Endodermal cell (in vitro differentiated cells): Measurements from ENCODE around the gene VCAN. TPM values are rescaled to one million over a fixed set of nuclear protein-coding genes. Genes with fewer than 3 reads are reported as not detected.
A peak's percentile ranks its signal among the peaks of the same experiment; 100 is the strongest.

ENCODE experiments used
- DNase-seq: peaks from one replicate; pipeline ENCODE4 v3.0.0-alpha.2; 2017
- H3K27ac ChIP-seq: 2 replicates; pipeline ENCODE4 v1.5.1; 2013; ENCODE audit warnings: mild to moderate bottlenecking, low read depth, low read length, moderate library complexity
- H3K27me3 ChIP-seq: 2 replicates; pipeline ENCODE4 v1.6.1; 2013; ENCODE audit warnings: mild to moderate bottlenecking, low read length, moderate library complexity; ENCODE audit not compliant: insufficient read depth, control insufficient read depth, poor library complexity, severe bottlenecking
- H3K36me3 ChIP-seq: 2 replicates; pipeline ENCODE4 v1.7.0; 2013; ENCODE audit warnings: mild to moderate bottlenecking, low read length, moderate library complexity; ENCODE audit not compliant: control insufficient read depth, insufficient read depth
- H3K4me1 ChIP-seq: one replicate; pipeline ENCODE4 v1.7.0; 2013; ENCODE audit warnings: low read length; ENCODE audit not compliant: control insufficient read depth, insufficient read depth
- H3K4me3 ChIP-seq: 2 replicates; pipeline ENCODE4 v1.5.1; 2013; ENCODE audit warnings: mild to moderate bottlenecking, low read length, moderate library complexity
- H3K9ac ChIP-seq: 2 replicates; pipeline ENCODE4 v1.6.1; 2013; ENCODE audit warnings: mild to moderate bottlenecking, low read length, moderate library complexity; ENCODE audit not compliant: poor library complexity, severe bottlenecking; ENCODE audit errors: extremely low read depth
- H3K9me3 ChIP-seq: 2 replicates; pipeline ENCODE4 v1.6.1; 2013; ENCODE audit warnings: mild to moderate bottlenecking, low read length, moderate library complexity; ENCODE audit not compliant: control insufficient read depth
- H3K27ac Mint-ChIP-seq: 2 replicates; pipeline ENCODE4 v1.8.0; 2020; ENCODE audit warnings: mixed read lengths
- H3K27me3 Mint-ChIP-seq: 2 replicates; pipeline ENCODE4 v1.8.0; 2021; ENCODE audit warnings: mild to moderate bottlenecking, mixed read lengths; ENCODE audit not compliant: insufficient read depth
- H3K36me3 Mint-ChIP-seq: 2 replicates; pipeline ENCODE4 v1.8.0; 2020; ENCODE audit warnings: low read depth, mixed read lengths
- H3K4me1 Mint-ChIP-seq: 2 replicates; pipeline ENCODE4 v1.8.0; 2020; ENCODE audit warnings: mixed read lengths
- H3K4me3 Mint-ChIP-seq: 2 replicates; pipeline ENCODE4 v1.8.0; 2020; ENCODE audit warnings: mild to moderate bottlenecking, moderate library complexity, mixed read lengths
- H3K9me3 Mint-ChIP-seq: 2 replicates; pipeline ENCODE4 v1.8.0; 2020; ENCODE audit warnings: mild to moderate bottlenecking, mixed read lengths
- WGBS, 2 experiments: methylation state at CpG; one replicate each; pipeline versions ENCODE4 v1.1.5 to v1.1.7; 2013; ENCODE audit warnings: missing lambda C conversion rate in 2 of 2, mixed read lengths in 1 of 2; ENCODE audit not compliant: insufficient coverage in 1 of 2, insufficient read length in 1 of 2; 5-methylcytosine and 5-hydroxymethylcytosine counted together
- total RNA-seq, 2 donors: library from RNA; stranded (reverse); fragmentation: NEBNext Ultra II Directional in 1 of 2; extraction: Animal tissue kit (Norgen Biotek cat#: 25700) in 1 of 2; gene quantifications; 2 replicates in 1 of 2; 3 replicates in 1 of 2; pipeline ENCODE4 v1.2.1, GENCODE V29; 2021
- TF ChIP-seq, protein P1 (sequence below): fragments of 200-600 bp; sonication (generic); conservative IDR thresholded peaks from 2 replicates; pipeline ENCODE4 v1.5.0; 2021; ENCODE audit warnings: antibody characterized with exemption, mild to moderate bottlenecking

The VCAN gene
- total RNA-seq, 2 donors from 2014 or later, result 363 to 397 TPM

DNA sequence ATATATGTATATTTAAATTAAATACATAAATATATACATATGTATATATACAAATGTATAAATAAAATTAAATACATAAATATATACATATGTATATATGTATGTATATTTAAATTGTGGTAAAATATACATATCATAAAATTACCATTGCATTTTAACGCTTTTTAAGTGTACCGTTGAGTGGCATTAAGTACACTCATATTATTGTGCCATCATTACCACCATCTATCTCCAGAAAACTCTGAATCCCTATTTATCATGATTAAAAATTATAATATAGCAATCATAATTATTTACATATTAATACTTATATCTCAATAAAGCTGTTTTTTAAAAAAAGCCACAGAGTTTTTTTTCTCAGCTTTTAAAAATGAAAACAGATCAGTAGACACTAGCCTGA is 27.1 kb upstream of the VCAN start:
- TF ChIP-seq, protein P1, sequence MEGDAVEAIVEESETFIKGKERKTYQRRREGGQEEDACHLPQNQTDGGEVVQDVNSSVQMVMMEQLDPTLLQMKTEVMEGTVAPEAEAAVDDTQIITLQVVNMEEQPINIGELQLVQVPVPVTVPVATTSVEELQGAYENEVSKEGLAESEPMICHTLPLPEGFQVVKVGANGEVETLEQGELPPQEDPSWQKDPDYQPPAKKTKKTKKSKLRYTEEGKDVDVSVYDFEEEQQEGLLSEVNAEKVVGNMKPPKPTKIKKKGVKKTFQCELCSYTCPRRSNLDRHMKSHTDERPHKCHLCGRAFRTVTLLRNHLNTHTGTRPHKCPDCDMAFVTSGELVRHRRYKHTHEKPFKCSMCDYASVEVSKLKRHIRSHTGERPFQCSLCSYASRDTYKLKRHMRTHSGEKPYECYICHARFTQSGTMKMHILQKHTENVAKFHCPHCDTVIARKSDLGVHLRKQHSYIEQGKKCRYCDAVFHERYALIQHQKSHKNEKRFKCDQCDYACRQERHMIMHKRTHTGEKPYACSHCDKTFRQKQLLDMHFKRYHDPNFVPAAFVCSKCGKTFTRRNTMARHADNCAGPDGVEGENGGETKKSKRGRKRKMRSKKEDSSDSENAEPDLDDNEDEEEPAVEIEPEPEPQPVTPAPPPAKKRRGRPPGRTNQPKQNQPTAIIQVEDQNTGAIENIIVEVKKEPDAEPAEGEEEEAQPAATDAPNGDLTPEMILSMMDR, result no peak
- no peaks in the 10 kb centered on the region for H3K36me3 ChIP-seq
- H3K4me3 Mint-ChIP-seq, result no peak overlapping the region
- H3K27ac Mint-ChIP-seq, result no peak overlapping the region
- H3K4me1 Mint-ChIP-seq, result peaks cover 24% of the 10 kb centered on the region
- no peaks in the 10 kb centered on the region for H3K27me3 ChIP-seq
- no peaks in the 10 kb centered on the region for H3K27me3 Mint-ChIP-seq
- H3K4me3 ChIP-seq, result no peak overlapping the region
- H3K27ac ChIP-seq, result no peak overlapping the region
- peaks cover under 1% of the 10 kb centered on the region for H3K9me3 ChIP-seq
- WGBS, 2 experiments, result 100% methylated on average over 1 of the region's 2 CpGs; no CpG with 5 or more reads in 1 of the 2 experiments
- DNase-seq, result no peak
- no peaks in the 10 kb centered on the region for H3K4me1 ChIP-seq
- H3K9ac ChIP-seq, result no peak overlapping the region
- H3K9me3 Mint-ChIP-seq, result peaks cover 17% of the 10 kb centered on the region
- H3K36me3 Mint-ChIP-seq, result no peaks in the 10 kb centered on the region

DNA sequence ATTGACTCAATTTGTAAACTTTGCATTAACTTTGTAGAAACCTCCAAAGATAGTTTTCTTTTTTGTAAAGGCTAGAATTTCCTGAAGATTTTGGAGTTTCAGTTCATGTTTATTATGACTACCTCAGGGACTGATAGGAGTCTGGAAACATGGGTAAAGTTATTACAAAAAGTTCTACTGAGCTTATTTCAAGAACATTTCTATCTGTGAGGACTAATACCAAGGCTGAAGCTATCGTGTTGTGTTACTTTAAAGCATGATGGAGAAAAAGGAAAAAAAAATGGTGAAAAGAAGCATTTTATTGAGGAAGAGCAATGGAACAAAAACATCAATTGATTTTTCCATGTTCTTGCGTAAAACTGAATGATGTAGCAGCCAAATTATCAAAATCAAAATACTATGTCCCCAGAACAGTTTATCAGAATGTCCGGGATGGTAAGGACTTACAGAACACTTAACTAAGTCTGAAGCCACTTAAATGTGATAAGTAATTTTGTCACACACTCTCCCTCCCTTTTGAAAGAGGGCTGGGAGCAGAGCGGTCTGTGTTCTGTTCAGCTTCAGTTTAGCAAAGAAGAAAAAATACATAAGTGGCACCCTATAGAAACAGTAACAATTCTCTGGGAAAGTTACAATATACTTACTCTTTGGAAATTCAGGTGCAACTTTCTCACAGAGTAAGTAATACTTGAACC is 25.1 kb upstream of the VCAN start:
- no peak overlapping the region for H3K27ac ChIP-seq

DNA sequence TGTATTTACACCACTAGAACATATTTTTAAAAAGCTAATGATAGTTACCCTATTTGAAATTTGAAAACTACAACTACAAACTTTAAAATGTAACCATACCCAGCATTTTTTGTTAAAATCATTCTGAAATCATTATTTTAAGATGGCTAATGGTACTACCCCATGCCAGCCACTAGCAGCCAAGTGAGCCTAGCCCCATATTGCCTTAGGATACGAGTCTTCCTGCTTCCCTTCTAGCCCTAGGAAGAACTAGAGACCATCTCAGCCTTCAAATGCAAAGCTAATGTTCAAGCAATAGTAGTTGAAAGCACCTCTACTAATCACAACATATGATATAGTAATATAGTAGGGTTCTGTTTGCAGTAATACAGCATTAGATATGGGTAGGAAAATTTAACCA is 24.0 kb upstream of the VCAN start:
- Mint-ChIP-seq H3K9me3 (peaks cover 12% of the 10 kb centered on the region), H3K27me3 (no peaks in the 10 kb centered on the region), H3K4me1 (peaks cover 26% of the 10 kb centered on the region), H3K4me3 (no peak overlapping the region), H3K27ac (no peak overlapping the region), H3K36me3 (no peaks in the 10 kb centered on the region)
- TF ChIP-seq, protein P1, result peak; percentile 52
- no peak overlapping the region for H3K9ac ChIP-seq
- no peak for DNase-seq
- H3K4me3 ChIP-seq, result no peak overlapping the region
- no peaks in the 10 kb centered on the region for H3K4me1 ChIP-seq
- H3K27ac ChIP-seq, result no peak overlapping the region
- no peaks in the 10 kb centered on the region for H3K27me3 ChIP-seq
- WGBS, 2 experiments, result 87% methylated on average over 1 of the region's 1 CpG; no CpG with 5 or more reads in 1 of the 2 experiments
- no peaks in the 10 kb centered on the region for H3K9me3 ChIP-seq
- H3K36me3 ChIP-seq, result no peaks in the 10 kb centered on the region

More for the DNA sequence above, 25.1 kb upstream of the VCAN start:
- Histone ChIP-seq H3K36me3 (no peaks in the 10 kb centered on the region), H3K9me3 (no peaks in the 10 kb centered on the region), H3K4me1 (no peaks in the 10 kb centered on the region), H3K9ac (no peak overlapping the region), H3K4me3 (no peak overlapping the region), H3K27me3 (no peaks in the 10 kb centered on the region)
- H3K4me1 Mint-ChIP-seq, result peaks cover 33% of the 10 kb centered on the region
- WGBS, 2 experiments, result 89 to 95% methylated on average over 4 of the region's 4 CpGs
- H3K4me3 Mint-ChIP-seq, result no peak overlapping the region
- TF ChIP-seq, protein P1, result no peak
- H3K27me3 Mint-ChIP-seq, result no peaks in the 10 kb centered on the region
- no peak for DNase-seq
- peaks cover 15% of the 10 kb centered on the region for H3K9me3 Mint-ChIP-seq
- no peaks in the 10 kb centered on the region for H3K36me3 Mint-ChIP-seq
- H3K27ac Mint-ChIP-seq, result no peak overlapping the region
